SK-N-SH treated with all-trans-retinoic acid at 6 μM for 48 hours (cell line): ENCODE results near the gene PARP3.

Experiments used
- ATAC-seq: fragments of 200-7000 bp; cut with Tn5 transposase; 3 replicates; pipeline ENCODE4 v1.9.1; 2020; ENCODE audit warnings: mild to moderate bottlenecking, moderate library complexity
- ARNTL ChIP-seq: fragments of 450-650 bp; formaldehyde crosslinking; IDR thresholded peaks from 2 replicates; pipeline ENCODE4 v1.5.0; 2020; ENCODE audit warnings: low read depth, mild to moderate bottlenecking, moderate library complexity, borderline replicate concordance
- BACH2 ChIP-seq: fragments of 250-450 bp; sonication (Bioruptor Pico); IDR thresholded peaks from 2 replicates; pipeline ENCODE4 v1.9.0; 2021; ENCODE audit warnings: mild to moderate bottlenecking, borderline replicate concordance
- CREB5 ChIP-seq: fragments of 250-450 bp; sonication (Bioruptor Pico); IDR thresholded peaks from 2 replicates; pipeline ENCODE4 v1.5.1; 2020; ENCODE audit warnings: low read depth, mild to moderate bottlenecking, moderate library complexity
- CSDC2 ChIP-seq: fragments of 250-450 bp; sonication (Bioruptor Pico); IDR thresholded peaks from 2 replicates; pipeline ENCODE4 v1.5.0; 2020; ENCODE audit warnings: mild to moderate bottlenecking, moderate library complexity
- CSRNP3 ChIP-seq: fragments of 250-450 bp; sonication (Bioruptor Pico); IDR thresholded peaks from 2 replicates; pipeline ENCODE4 v1.5.1; 2021; ENCODE audit warnings: mild to moderate bottlenecking, moderate library complexity
- ESRRG ChIP-seq: fragments of 250-450 bp; sonication (Bioruptor Pico); IDR thresholded peaks from 2 replicates; pipeline ENCODE4 v1.6.1; 2021; ENCODE audit warnings: mild to moderate bottlenecking
- GLIS3 ChIP-seq: fragments of 250-450 bp; sonication (Bioruptor Pico); IDR thresholded peaks from 2 replicates; pipeline ENCODE4 v1.5.0; 2020; ENCODE audit warnings: mild to moderate bottlenecking, moderate library complexity
- ISL1 ChIP-seq: fragments of 250-450 bp; sonication (Bioruptor Pico); IDR thresholded peaks from 2 replicates; pipeline ENCODE4 v2.1.2; 2022; ENCODE audit warnings: mild to moderate bottlenecking, moderate library complexity
- OSR1 ChIP-seq: fragments of 250-450 bp; sonication (Bioruptor Pico); IDR thresholded peaks from 2 replicates; pipeline ENCODE4 v1.8.0; 2022; ENCODE audit warnings: moderate library complexity, mild to moderate bottlenecking, inconsistent platforms
- PPARA ChIP-seq: fragments of 250-450 bp; sonication (Bioruptor Pico); IDR thresholded peaks from 2 replicates; pipeline ENCODE4 v1.5.0; 2020; ENCODE audit warnings: mild to moderate bottlenecking, borderline replicate concordance
- SNAI2 ChIP-seq: fragments of 250-450 bp; sonication (Bioruptor Pico); IDR thresholded peaks from 2 replicates; pipeline ENCODE4 v1.5.0; 2020; ENCODE audit warnings: mild to moderate bottlenecking, moderate library complexity
- TCF4 ChIP-seq: fragments of 250-450 bp; sonication (Bioruptor Pico); IDR thresholded peaks from 2 replicates; pipeline ENCODE4 v1.8.0; 2021; ENCODE audit warnings: mild to moderate bottlenecking, moderate library complexity, borderline replicate concordance
- TOX ChIP-seq: fragments of 250-450 bp; sonication (Bioruptor Pico); IDR thresholded peaks from 2 replicates; pipeline ENCODE4 v1.8.0; 2021; ENCODE audit warnings: mild to moderate bottlenecking, moderate library complexity, borderline replicate concordance
- ZC3H10 ChIP-seq: fragments of 250-450 bp; sonication (Bioruptor Pico); IDR thresholded peaks from 2 replicates; pipeline ENCODE4 v1.5.1; 2021; ENCODE audit warnings: mild to moderate bottlenecking, moderate library complexity
- ZFP3 ChIP-seq: fragments of 250-450 bp; sonication (Bioruptor Pico); IDR thresholded peaks from 2 replicates; pipeline ENCODE4 v1.5.0; 2020; ENCODE audit warnings: mild to moderate bottlenecking, moderate library complexity
- ZFP30 ChIP-seq: fragments of 450-650 bp; formaldehyde crosslinking; IDR thresholded peaks from 2 replicates; pipeline ENCODE4 v1.5.0; 2022; ENCODE audit warnings: mild to moderate bottlenecking, moderate library complexity
- ZNF565 ChIP-seq: fragments of 450-650 bp; formaldehyde crosslinking; conservative IDR thresholded peaks from 2 replicates; pipeline ENCODE4 v1.5.0; 2020; ENCODE audit warnings: low read depth, mild to moderate bottlenecking, moderate library complexity
- ZNF70 ChIP-seq: fragments of 450-650 bp; formaldehyde crosslinking; IDR thresholded peaks from 2 replicates; pipeline ENCODE4 v1.5.0; 2020; ENCODE audit warnings: mild to moderate bottlenecking, moderate library complexity
- ZNF8 ChIP-seq: fragments of 450-650 bp; formaldehyde crosslinking; IDR thresholded peaks from 2 replicates; pipeline ENCODE4 v1.5.0; 2020; ENCODE audit warnings: mild to moderate bottlenecking, moderate library complexity
- TF ChIP-seq, protein P1 (sequence below): fragments of 250-450 bp; sonication (Bioruptor Pico); IDR thresholded peaks from 2 replicates; pipeline ENCODE4 v1.8.0; 2021; ENCODE audit warnings: low read depth, mild to moderate bottlenecking, moderate library complexity, borderline replicate concordance
- TF ChIP-seq, protein P2 (sequence below): fragments of 250-450 bp; sonication (Bioruptor Pico); IDR thresholded peaks from 2 replicates; pipeline ENCODE4 v1.5.0; 2020; ENCODE audit warnings: mild to moderate bottlenecking, moderate library complexity

The PARP3 gene

GRCh38 chr3:51940648-51941462 is 1.3 kb upstream of the PARP3 start:
- no peak for ATAC-seq
- TF ChIP-seq CREB5 = no peak
- TF ChIP-seq OSR1 (CRISPR knock-in tag) = no peak
- TF ChIP-seq ZFP3 = peak; percentile 95

- no peak for ATAC-seq
- TF ChIP-seq ZC3H10 (CRISPR knock-in tag) (no peak), TCF4 (CRISPR knock-in tag) (no peak), ZNF565 (CRISPR knock-in tag) (no peak), SNAI2 (CRISPR knock-in tag) (no peak), ZFP3 (no peak), ZNF70 (no peak), TOX (CRISPR knock-in tag) (no peak), GLIS3 (CRISPR knock-in tag) (no peak), CSRNP3 (CRISPR knock-in tag) (no peak), OSR1 (CRISPR knock-in tag) (no peak), ESRRG (CRISPR knock-in tag) (no peak), ISL1 (CRISPR knock-in tag) (no peak), CSDC2 (CRISPR knock-in tag) (no peak), BACH2 (CRISPR knock-in tag) (no peak), ZFP30 (no peak), ZNF8 (CRISPR knock-in tag) (no peak), PPARA (CRISPR knock-in tag) (no peak)
- TF ChIP-seq, protein P1, sequence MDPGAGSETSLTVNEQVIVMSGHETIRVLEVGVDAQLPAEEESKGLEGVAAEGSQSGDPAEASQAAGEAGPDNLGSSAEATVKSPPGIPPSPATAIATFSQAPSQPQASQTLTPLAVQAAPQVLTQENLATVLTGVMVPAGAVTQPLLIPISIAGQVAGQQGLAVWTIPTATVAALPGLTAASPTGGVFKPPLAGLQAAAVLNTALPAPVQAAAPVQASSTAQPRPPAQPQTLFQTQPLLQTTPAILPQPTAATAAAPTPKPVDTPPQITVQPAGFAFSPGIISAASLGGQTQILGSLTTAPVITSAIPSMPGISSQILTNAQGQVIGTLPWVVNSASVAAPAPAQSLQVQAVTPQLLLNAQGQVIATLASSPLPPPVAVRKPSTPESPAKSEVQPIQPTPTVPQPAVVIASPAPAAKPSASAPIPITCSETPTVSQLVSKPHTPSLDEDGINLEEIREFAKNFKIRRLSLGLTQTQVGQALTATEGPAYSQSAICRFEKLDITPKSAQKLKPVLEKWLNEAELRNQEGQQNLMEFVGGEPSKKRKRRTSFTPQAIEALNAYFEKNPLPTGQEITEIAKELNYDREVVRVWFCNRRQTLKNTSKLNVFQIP (CRISPR knock-in tag) = no peak
- TF ChIP-seq, protein P2, sequence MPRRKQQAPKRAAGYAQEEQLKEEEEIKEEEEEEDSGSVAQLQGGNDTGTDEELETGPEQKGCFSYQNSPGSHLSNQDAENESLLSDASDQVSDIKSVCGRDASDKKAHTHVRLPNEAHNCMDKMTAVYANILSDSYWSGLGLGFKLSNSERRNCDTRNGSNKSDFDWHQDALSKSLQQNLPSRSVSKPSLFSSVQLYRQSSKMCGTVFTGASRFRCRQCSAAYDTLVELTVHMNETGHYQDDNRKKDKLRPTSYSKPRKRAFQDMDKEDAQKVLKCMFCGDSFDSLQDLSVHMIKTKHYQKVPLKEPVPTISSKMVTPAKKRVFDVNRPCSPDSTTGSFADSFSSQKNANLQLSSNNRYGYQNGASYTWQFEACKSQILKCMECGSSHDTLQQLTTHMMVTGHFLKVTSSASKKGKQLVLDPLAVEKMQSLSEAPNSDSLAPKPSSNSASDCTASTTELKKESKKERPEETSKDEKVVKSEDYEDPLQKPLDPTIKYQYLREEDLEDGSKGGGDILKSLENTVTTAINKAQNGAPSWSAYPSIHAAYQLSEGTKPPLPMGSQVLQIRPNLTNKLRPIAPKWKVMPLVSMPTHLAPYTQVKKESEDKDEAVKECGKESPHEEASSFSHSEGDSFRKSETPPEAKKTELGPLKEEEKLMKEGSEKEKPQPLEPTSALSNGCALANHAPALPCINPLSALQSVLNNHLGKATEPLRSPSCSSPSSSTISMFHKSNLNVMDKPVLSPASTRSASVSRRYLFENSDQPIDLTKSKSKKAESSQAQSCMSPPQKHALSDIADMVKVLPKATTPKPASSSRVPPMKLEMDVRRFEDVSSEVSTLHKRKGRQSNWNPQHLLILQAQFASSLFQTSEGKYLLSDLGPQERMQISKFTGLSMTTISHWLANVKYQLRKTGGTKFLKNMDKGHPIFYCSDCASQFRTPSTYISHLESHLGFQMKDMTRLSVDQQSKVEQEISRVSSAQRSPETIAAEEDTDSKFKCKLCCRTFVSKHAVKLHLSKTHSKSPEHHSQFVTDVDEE (CRISPR knock-in tag) = no peak
Measured at GRCh38 chr3:51941463-51941797, 733 bp upstream of the PARP3 start.

GRCh38 chr3:51942603-51943450 is 664 bp downstream of the PARP3 start:
- ATAC-seq = peak; percentile 54
- no peak for TF ChIP-seq ZFP30
- TF ChIP-seq, protein P2 (CRISPR knock-in tag) = no peak
- no peak for TF ChIP-seq TCF4 (CRISPR knock-in tag)
- TF ChIP-seq ZC3H10 (CRISPR knock-in tag) = no peak
- TF ChIP-seq ARNTL (CRISPR knock-in tag) = no peak
- TF ChIP-seq ZNF565 (CRISPR knock-in tag) = no peak
- TF ChIP-seq SNAI2 (CRISPR knock-in tag) = no peak
- TF ChIP-seq, all 23 proteins: peak for 0
